ENCODE results near the gene TP53TG5.
A peak's percentile ranks its signal among the peaks of the same experiment; 100 is the strongest.

The TP53TG5 gene

DNA sequence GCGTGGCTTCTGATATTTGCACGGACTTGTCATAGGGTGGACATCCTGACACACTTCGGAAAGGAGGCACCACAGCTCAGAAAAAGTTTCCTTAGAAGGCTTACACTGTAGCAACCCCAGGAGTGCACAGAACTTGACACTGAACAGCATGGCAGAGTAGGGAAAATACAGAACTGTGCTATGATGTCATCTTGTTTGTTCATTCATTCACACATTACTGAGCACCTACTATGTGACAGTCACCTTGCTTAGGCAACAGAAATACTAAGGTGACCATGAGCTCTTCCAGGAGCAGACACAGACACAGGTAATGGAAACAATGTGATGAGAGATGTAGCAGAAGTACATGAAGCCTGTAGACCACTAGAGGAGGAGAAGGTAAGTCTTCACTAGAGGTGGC, 35.4 kb upstream of the TP53TG5 start:
- Histone ChIP-seq H3K4me3 (ENCODE audit: low read depth, low read length) (no peak overlapping the region), H3K36me3 (ENCODE audit: control insufficient read depth in 2 of 2, insufficient read depth in 1 of 2, low read length in 2 of 2) (peaks cover 0 to 32% of the 10 kb centered on the region in 2 experiments; a peak in 2 of 3 replicates), H3K27ac (ENCODE audit: extremely low read depth, low read depth, low read length) (no peak overlapping the region), H3K4me1 (ENCODE audit: control insufficient read depth, insufficient read depth, low read length) (peaks cover 6% of the 10 kb centered on the region), H3K9me3 (ENCODE audit: control insufficient read depth, insufficient read depth, low read depth, low read length) (no peaks in the 10 kb centered on the region)
- ChIA-PET CTCF (interaction anchor here (0.5 to 2.2 kb wide), 7 partner anchors 23 to 357 kb away, joined by 3 to 9 read pairs (median 5); no protein-coding TSS in a partner anchor), POLR2A (interaction anchor here (2.1 kb wide), 1 partner anchor 51 kb away, joined by 7 read pairs; the partner anchor contains the start of gene SYS1)
- TF ChIP-seq ZFP3 (tag by site-specific recombination; IDR thresholded peaks at IDR 0.05; ENCODE audit: low read depth) = no peak
- no peak for TF ChIP-seq ZNF239 (tag by site-specific recombination; IDR thresholded peaks at IDR 0.05)
- TF ChIP-seq, protein P1, sequence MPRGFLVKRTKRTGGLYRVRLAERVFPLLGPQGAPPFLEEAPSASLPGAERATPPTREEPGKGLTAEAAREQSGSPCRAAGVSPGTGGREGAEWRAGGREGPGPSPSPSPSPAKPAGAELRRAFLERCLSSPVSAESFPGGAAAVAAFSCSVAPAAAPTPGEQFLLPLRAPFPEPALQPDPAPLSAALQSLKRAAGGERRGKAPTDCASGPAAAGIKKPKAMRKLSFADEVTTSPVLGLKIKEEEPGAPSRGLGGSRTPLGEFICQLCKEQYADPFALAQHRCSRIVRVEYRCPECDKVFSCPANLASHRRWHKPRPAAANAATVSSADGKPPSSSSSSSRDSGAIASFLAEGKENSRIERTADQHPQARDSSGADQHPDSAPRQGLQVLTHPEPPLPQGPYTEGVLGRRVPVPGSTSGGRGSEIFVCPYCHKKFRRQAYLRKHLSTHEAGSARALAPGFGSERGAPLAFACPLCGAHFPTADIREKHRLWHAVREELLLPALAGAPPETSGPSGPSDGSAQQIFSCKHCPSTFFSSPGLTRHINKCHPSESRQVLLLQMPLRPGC (tag by site-specific recombination; IDR thresholded peaks at IDR 0.05) = no peak
- peak; percentile 32; the same call in 1 of the 2 replicates for TF ChIP-seq ZNF24 (tag by site-specific recombination; IDR thresholded peaks at IDR 0.05)
- no peak for TF ChIP-seq ZNF366 (tag by site-specific recombination; conservative IDR thresholded peaks at IDR 0.05)
- TF ChIP-seq, protein P2, sequence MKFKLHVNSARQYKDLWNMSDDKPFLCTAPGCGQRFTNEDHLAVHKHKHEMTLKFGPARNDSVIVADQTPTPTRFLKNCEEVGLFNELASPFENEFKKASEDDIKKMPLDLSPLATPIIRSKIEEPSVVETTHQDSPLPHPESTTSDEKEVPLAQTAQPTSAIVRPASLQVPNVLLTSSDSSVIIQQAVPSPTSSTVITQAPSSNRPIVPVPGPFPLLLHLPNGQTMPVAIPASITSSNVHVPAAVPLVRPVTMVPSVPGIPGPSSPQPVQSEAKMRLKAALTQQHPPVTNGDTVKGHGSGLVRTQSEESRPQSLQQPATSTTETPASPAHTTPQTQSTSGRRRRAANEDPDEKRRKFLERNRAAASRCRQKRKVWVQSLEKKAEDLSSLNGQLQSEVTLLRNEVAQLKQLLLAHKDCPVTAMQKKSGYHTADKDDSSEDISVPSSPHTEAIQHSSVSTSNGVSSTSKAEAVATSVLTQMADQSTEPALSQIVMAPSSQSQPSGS (tag by site-specific recombination; IDR thresholded peaks at IDR 0.05; ENCODE audit: low read depth) = peak; percentile 79; the same call in 1 of the 2 replicates
- no peak for TF ChIP-seq ZNF48 (tag by site-specific recombination; IDR thresholded peaks at IDR 0.05)
- TF ChIP-seq ZNF473 (tag by site-specific recombination; IDR thresholded peaks at IDR 0.05) = no peak
- no peak for TF ChIP-seq ZNF777 (tag by site-specific recombination; IDR thresholded peaks at IDR 0.05; ENCODE audit: borderline replicate concordance)
- TF ChIP-seq GLIS2 (tag by site-specific recombination; IDR thresholded peaks at IDR 0.05) = no peak
- no peak for TF ChIP-seq MEIS1 (CRISPR knock-in tag; IDR thresholded peaks at IDR 0.05; ENCODE audit: borderline replicate concordance)
- no peak for TF ChIP-seq ZNF701 (tag by site-specific recombination; IDR thresholded peaks at IDR 0.05)
- TF ChIP-seq, protein P3, sequence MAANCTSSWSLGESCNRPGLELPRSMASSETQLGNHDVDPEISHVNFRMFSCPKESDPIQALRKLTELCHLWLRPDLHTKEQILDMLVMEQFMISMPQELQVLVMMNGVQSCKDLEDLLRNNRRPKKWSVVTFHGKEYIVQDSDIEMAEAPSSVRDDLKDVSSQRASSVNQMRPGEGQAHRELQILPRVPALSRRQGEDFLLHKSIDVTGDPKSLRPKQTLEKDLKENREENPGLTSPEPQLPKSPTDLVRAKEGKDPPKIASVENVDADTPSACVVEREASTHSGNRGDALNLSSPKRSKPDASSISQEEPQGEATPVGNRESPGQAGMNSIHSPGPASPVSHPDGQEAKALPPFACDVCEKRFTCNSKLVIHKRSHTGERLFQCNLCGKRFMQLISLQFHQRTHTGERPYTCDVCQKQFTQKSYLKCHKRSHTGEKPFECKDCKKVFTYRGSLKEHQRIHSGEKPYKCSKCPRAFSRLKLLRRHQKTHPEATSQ (tag by site-specific recombination; IDR thresholded peaks at IDR 0.05) = no peak
- no peak for TF ChIP-seq ZNF121 (tag by site-specific recombination; IDR thresholded peaks at IDR 0.05)
- TF ChIP-seq ZNF274 (IDR thresholded peaks at IDR 0.05; ENCODE audit: low read length) = no peak
- TF ChIP-seq ZNF274 (tag by site-specific recombination; IDR thresholded peaks at IDR 0.05; ENCODE audit: borderline replicate concordance) = no peak
- no peak for TF ChIP-seq ZNF514 (tag by site-specific recombination; IDR thresholded peaks at IDR 0.05)
- TF ChIP-seq ZNF585B (tag by site-specific recombination; IDR thresholded peaks at IDR 0.05) = no peak

DNA sequence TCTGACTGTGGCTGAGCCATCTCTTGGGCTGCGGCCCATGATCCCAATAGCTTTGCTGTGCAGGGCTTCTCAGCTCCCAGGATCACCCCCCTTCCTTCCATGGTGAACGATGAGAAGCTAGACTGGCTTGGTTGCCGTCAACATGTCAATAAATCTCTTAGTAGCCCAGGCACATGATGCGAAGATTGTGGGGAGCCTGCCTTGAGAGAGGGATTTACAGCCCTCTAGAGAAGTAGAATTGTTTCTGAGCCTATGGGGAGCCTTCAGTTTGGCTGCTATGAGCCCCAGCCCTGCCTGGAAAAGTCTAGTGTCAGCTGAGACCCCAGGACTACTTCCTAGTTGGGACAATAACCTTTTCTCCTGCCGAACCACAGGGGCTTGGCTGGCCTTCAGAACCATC, 34.5 kb upstream of the TP53TG5 start:
- Histone ChIP-seq H3K9me3 (ENCODE audit: control insufficient read depth, insufficient read depth, low read depth, low read length) (no peaks in the 10 kb centered on the region), H3K27ac (ENCODE audit: extremely low read depth, low read depth, low read length) (no peak overlapping the region), H3K4me1 (ENCODE audit: control insufficient read depth, insufficient read depth, low read length) (peaks cover 7% of the 10 kb centered on the region), H3K36me3 (ENCODE audit: control insufficient read depth in 2 of 2, insufficient read depth in 1 of 2, low read length in 2 of 2) (peaks cover 0 to 28% of the 10 kb centered on the region in 2 experiments; a peak in 2 of 3 replicates), H3K4me3 (ENCODE audit: low read depth, low read length) (no peak overlapping the region)
- peak; percentile 71 for TF ChIP-seq ZIC2 (tag by site-specific recombination; IDR thresholded peaks at IDR 0.05)
- no peak for TF ChIP-seq ZNF184 (tag by site-specific recombination; IDR thresholded peaks at IDR 0.05)
- ChIA-PET CTCF (interaction anchor here (0.5 to 2.2 kb wide), 7 partner anchors 20 to 52 kb away, joined by 3 to 9 read pairs (median 5); no protein-coding TSS in a partner anchor), POLR2A (interaction anchor here (0.9 to 2.1 kb wide), 2 partner anchors 8 to 50 kb away, joined by 6 to 7 read pairs; partner anchors contain the start of gene SYS1)

Measured in HEK293 (cell line).